ENCODE data around the gene MRPS18A. TPM values are rescaled to one million over a fixed set of nuclear protein-coding genes. Genes with fewer than 3 reads are reported as not detected.

Gene MRPS18A
- total and polyA plus RNA-seq, 2 donors (not counting 3 experiments of a cell fraction or from before 2014, with no cell fraction given) = 39.8 to 83.8 TPM

DNA sequence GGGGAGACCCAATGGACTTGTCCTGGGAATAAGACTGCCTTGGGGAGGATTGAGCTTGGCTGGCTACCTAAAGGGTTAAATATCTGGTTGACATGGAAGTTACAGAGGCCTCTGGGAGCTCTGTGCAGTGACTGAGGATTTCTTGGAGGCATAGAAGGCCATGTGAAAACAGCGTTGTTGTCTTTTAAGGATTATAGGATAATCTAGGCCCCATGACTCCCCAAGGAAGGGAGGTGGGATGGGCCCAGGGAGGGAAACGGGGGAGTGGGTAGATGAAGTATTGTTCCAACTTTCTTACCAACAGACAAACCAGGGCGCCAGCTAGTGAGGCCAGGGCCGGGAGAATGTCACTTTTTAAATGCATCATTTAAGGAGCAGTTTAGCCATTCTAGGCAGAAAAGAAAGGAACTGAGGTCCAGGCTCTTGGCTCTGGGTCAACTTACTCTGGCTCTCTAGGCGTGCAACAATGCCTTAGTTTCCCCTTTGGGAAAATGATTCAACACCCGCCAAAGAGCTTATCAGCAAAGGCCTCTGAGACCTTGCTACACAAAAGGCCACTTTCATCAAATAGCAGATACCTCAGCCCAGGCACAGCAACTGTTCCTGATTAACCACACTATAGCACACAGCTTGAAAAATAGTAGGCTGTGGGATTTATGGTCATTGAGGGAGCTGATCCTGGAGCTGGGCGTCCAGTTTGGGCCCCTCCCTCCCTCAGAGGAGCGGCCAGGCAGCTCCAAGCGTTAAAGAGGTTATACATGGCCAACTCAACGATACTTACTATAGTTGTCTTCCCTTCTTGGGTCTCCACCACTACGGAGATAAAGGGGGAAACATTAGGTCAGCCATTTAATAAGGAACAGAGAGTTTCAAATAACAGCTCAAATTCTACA lies 7.0 kb downstream of the MRPS18A start:
- no peak overlapping the region for H3K4me3 ChIP-seq (replicated peaks in 1 of 3; ENCODE audit: insufficient read depth in 1 of 3, low read depth in 1 of 3, low read length in 3 of 3)
- BruUV-seq (replicated peaks) = no TSS peak
- no peaks in the 10 kb centered on the region for H4K20me1 ChIP-seq (replicated peaks; ENCODE audit: control insufficient read depth, extremely low read depth, insufficient read depth, low read length)
- H3K4me2 ChIP-seq (ENCODE audit: insufficient read depth, low read length) = no peak overlapping the region
- H3K4me1 ChIP-seq (ENCODE audit: control insufficient read depth, extremely low read depth, insufficient read depth, low read length) = no peaks in the 10 kb centered on the region
- POLR2A ChIA-PET = no interaction called here
- FAIRE-seq (no peak), DNase-seq (ENCODE audit: low read depth, low spot score) (no peak)
- peaks cover 9 to 21% of the 10 kb centered on the region in 2 experiments for H3K36me3 ChIP-seq (ENCODE audit: control insufficient read depth in 2 of 2, extremely low read depth in 1 of 2, insufficient read depth in 2 of 2, low read length in 2 of 2)
- CTCF ChIA-PET = interaction anchor here (0.9 to 7.7 kb wide), 2 partner anchors 12 to 399 kb away, joined by 3 to 49 read pairs; no protein-coding TSS in a partner anchor
- no peaks in the 10 kb centered on the region for H3K9me3 ChIP-seq (replicated peaks; ENCODE audit: control insufficient read depth, insufficient read depth, low read length)
- H3K27me3 ChIP-seq (ENCODE audit: control insufficient read depth in 2 of 2, insufficient read depth in 2 of 2, low read length in 2 of 2) = no peaks in the 10 kb centered on the region
- H3K79me2 ChIP-seq (ENCODE audit: control insufficient read depth, insufficient read depth, low read length) = peaks cover 31% of the 10 kb centered on the region
- no peaks in the 10 kb centered on the region for H3K9me1 ChIP-seq (replicated peaks; ENCODE audit: control insufficient read depth, extremely low read depth, insufficient read depth, low read length)
- intact Hi-C loops (cut with micrococcal nuclease) = no loop called here
- dilution Hi-C loops (cut with MboI; ENCODE audit: extremely low pct_ligation_motif_present, low sequenced_read_pairs) = no loop called here
- no peak overlapping the region for H2AFZ ChIP-seq (ENCODE audit: low read depth, low read length)
- no peak for TF ChIP-seq MAX (IDR thresholded peaks at IDR 0.05; ENCODE audit: insufficient read depth, insufficient read length)
- TF ChIP-seq POLR2AphosphoS5 (IDR thresholded peaks at IDR 0.05; ENCODE audit: insufficient read depth, low read depth, low read length) = no peak
- no peak for TF ChIP-seq POLR2A (IDR thresholded peaks at IDR 0.05; ENCODE audit: low read depth, low read length)
- TF ChIP-seq FOS (IDR thresholded peaks at IDR 0.05; ENCODE audit: borderline replicate concordance, insufficient read depth, low read length) = no peak
- TF ChIP-seq EZH2 (IDR thresholded peaks at IDR 0.05; ENCODE audit: borderline replicate concordance, low read depth, low read length, severe bottlenecking) = no peak
- H3K27ac ChIP-seq (ENCODE audit: insufficient read depth, low read depth, low read length) = no peak overlapping the region
- H3K9ac ChIP-seq (replicated peaks; ENCODE audit: extremely low read depth, insufficient read depth, low read length) = no peak overlapping the region

GRCh38 chr6:43679057-43679456 lies 8.5 kb downstream of the MRPS18A start:
- Histone ChIP-seq H3K27ac (ENCODE audit: insufficient read depth, low read depth, low read length) (no peak overlapping the region), H3K9me1 (replicated peaks; ENCODE audit: control insufficient read depth, extremely low read depth, insufficient read depth, low read length) (no peaks in the 10 kb centered on the region), H4K20me1 (replicated peaks; ENCODE audit: control insufficient read depth, extremely low read depth, insufficient read depth, low read length) (no peaks in the 10 kb centered on the region), H3K4me1 (ENCODE audit: control insufficient read depth, extremely low read depth, insufficient read depth, low read length) (no peaks in the 10 kb centered on the region), H3K79me2 (ENCODE audit: control insufficient read depth, insufficient read depth, low read length) (peaks cover 24% of the 10 kb centered on the region), H3K27me3 (ENCODE audit: control insufficient read depth in 2 of 2, insufficient read depth in 2 of 2, low read length in 2 of 2) (no peaks in the 10 kb centered on the region), H3K4me3 (replicated peaks in 1 of 3; ENCODE audit: insufficient read depth in 1 of 3, low read depth in 1 of 3, low read length in 3 of 3) (no peak overlapping the region), H2AFZ (ENCODE audit: low read depth, low read length) (no peak overlapping the region), H3K36me3 (ENCODE audit: control insufficient read depth in 2 of 2, extremely low read depth in 1 of 2, insufficient read depth in 2 of 2, low read length in 2 of 2) (peaks cover 9 to 36% of the 10 kb centered on the region in 2 experiments), H3K4me2 (ENCODE audit: insufficient read depth, low read length) (no peak overlapping the region), H3K9me3 (replicated peaks; ENCODE audit: control insufficient read depth, insufficient read depth, low read length) (no peaks in the 10 kb centered on the region), H3K9ac (replicated peaks; ENCODE audit: extremely low read depth, insufficient read depth, low read length) (no peak overlapping the region)
- TF ChIP-seq EZH2 (IDR thresholded peaks at IDR 0.05; ENCODE audit: borderline replicate concordance, low read depth, low read length, severe bottlenecking) (no peak), GATA2 (IDR thresholded peaks at IDR 0.05; ENCODE audit: insufficient read depth, insufficient read length, low read depth, low read length) (no peak), POLR2AphosphoS5 (IDR thresholded peaks at IDR 0.05; ENCODE audit: insufficient read depth, low read depth, low read length) (no peak), JUN (IDR thresholded peaks at IDR 0.05; ENCODE audit: borderline replicate concordance, insufficient read depth, insufficient read length, low read depth) (no peak), FOS (IDR thresholded peaks at IDR 0.05; ENCODE audit: borderline replicate concordance, insufficient read depth, low read length) (no peak), POLR2A (IDR thresholded peaks at IDR 0.05; ENCODE audit: low read depth, low read length) (no peak), MAX (IDR thresholded peaks at IDR 0.05; ENCODE audit: insufficient read depth, insufficient read length) (no peak), MYC (IDR thresholded peaks at IDR 0.05; ENCODE audit: low read depth, low read length) (no peak)
- TF ChIP-seq, protein P1, sequence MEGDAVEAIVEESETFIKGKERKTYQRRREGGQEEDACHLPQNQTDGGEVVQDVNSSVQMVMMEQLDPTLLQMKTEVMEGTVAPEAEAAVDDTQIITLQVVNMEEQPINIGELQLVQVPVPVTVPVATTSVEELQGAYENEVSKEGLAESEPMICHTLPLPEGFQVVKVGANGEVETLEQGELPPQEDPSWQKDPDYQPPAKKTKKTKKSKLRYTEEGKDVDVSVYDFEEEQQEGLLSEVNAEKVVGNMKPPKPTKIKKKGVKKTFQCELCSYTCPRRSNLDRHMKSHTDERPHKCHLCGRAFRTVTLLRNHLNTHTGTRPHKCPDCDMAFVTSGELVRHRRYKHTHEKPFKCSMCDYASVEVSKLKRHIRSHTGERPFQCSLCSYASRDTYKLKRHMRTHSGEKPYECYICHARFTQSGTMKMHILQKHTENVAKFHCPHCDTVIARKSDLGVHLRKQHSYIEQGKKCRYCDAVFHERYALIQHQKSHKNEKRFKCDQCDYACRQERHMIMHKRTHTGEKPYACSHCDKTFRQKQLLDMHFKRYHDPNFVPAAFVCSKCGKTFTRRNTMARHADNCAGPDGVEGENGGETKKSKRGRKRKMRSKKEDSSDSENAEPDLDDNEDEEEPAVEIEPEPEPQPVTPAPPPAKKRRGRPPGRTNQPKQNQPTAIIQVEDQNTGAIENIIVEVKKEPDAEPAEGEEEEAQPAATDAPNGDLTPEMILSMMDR (IDR thresholded peaks at IDR 0.05; ENCODE audit: extremely low read depth in 1 of 2, insufficient read depth in 1 of 2, low read depth in 1 of 2, low read length in 2 of 2) = no peak
- no peak for DNase-seq (ENCODE audit: low read depth, low spot score)
- POLR2A ChIA-PET = no interaction called here
- dilution Hi-C loops (cut with MboI; ENCODE audit: extremely low pct_ligation_motif_present, low sequenced_read_pairs) (no loop called here), intact Hi-C loops (cut with micrococcal nuclease) (no loop called here)
- CTCF ChIA-PET = interaction anchor here (7.7 kb wide), 1 partner anchor 11 kb away, joined by 49 read pairs; no protein-coding TSS in a partner anchor
- no TSS peak for BruUV-seq (replicated peaks)
- FAIRE-seq = no peak
